ENCODE data around the gene IRS4. TPM values are rescaled to one million over a fixed set of nuclear protein-coding genes. Genes with fewer than 3 reads are reported as not detected.

The IRS4 gene
- total and polyA plus RNA-seq, 2 of the 8 experiments (the other 6 are each of a cell fraction or from before 2014, with no cell fraction given): 3.8 to 14.1 TPM

- no peak overlapping the region for H3K56ac ChIP-seq (replicated peaks; ENCODE audit: insufficient read length, low read depth, low read length)
- no peak overlapping the region for H2AFZ ChIP-seq (ENCODE audit: low read length)
- ChIA-PET CTCF (ENCODE audit: partially characterized antibody) (no interaction called here), POLR2A (ENCODE audit: partially characterized antibody) (interaction anchor here (1.2 kb wide), 1 partner anchor 10 kb away, joined by 3 read pairs; no protein-coding TSS in a partner anchor)
- H3K9ac ChIP-seq (replicated peaks in 1 of 4; ENCODE audit: extremely low read depth in 1 of 4, low read depth in 3 of 4, low read length in 3 of 4): no peak overlapping the region
- H3K4me2 ChIP-seq (ENCODE audit: insufficient read depth in 1 of 2, low read depth in 2 of 2, low read length in 2 of 2): peak overlapping the region; percentile 59 to 84
- H2AK5ac ChIP-seq (ENCODE audit: low read depth, low read length): no peak overlapping the region
- no peak overlapping the region for H2BK120ac ChIP-seq (replicated peaks; ENCODE audit: low read depth, low read length)
- H3K4ac ChIP-seq (replicated peaks; ENCODE audit: insufficient read length, low read depth, low read length): no peak overlapping the region
- H3K9me3 ChIP-seq (ENCODE audit: insufficient read depth in 2 of 2, low read depth in 1 of 2, low read length in 1 of 2): peaks cover 0 to 15% of the 10 kb centered on the region in 2 experiments; a peak in 2 of 4 replicates
- H2BK15ac ChIP-seq (ENCODE audit: low read length): no peak overlapping the region
- peak overlapping the region; percentile 19; the same call in 1 of the 2 replicates for H2BK12ac ChIP-seq (ENCODE audit: low read depth, low read length)
- peaks cover 0 to 31% (median 20%) of the 10 kb centered on the region in 4 experiments; a peak in 6 of 7 replicates for H3K27me3 ChIP-seq (replicated peaks in 1 of 4; ENCODE audit: control insufficient read depth in 3 of 4, extremely low read depth in 1 of 4, insufficient read depth in 3 of 4, low read length in 3 of 4)
- no peak overlapping the region for H2BK5ac ChIP-seq (ENCODE audit: low read depth, low read length)
- peaks cover 1 to 17% (median 5%) of the 10 kb centered on the region in 4 experiments; a peak in 5 of 7 replicates for H3K4me1 ChIP-seq (replicated peaks in 1 of 4; ENCODE audit: control insufficient read depth in 3 of 4, insufficient read depth in 4 of 4, low read length in 3 of 4)
- H2BK20ac ChIP-seq (ENCODE audit: low read length): no peak overlapping the region
- H3K79me2 ChIP-seq (ENCODE audit: control insufficient read depth in 1 of 2, insufficient read depth in 2 of 2, low read length in 2 of 2): peaks cover 0 to 7% of the 10 kb centered on the region in 2 experiments; a peak in 2 of 4 replicates
- H3K14ac ChIP-seq (ENCODE audit: insufficient read length): no peak overlapping the region
- H3K23me2 ChIP-seq (ENCODE audit: low read depth, low read length): peaks cover 8% of the 10 kb centered on the region
- no peak overlapping the region for H4K8ac ChIP-seq (ENCODE audit: extremely low read depth, insufficient read depth, low read length)
- H4K20me1 ChIP-seq (replicated peaks in 1 of 2; ENCODE audit: control insufficient read depth in 1 of 2, insufficient read depth in 2 of 2, low read length in 2 of 2): peaks cover 0 to 1% of the 10 kb centered on the region in 2 experiments
- H4K5ac ChIP-seq (ENCODE audit: insufficient read length, low read depth, low read length): no peak overlapping the region
- no peak overlapping the region for H3K18ac ChIP-seq (ENCODE audit: extremely low read depth, low read length)
- FAIRE-seq: peak; percentile 74
- peaks cover 0 to 7% (median 0%) of the 10 kb centered on the region in 4 experiments; a peak in 2 of 8 replicates for H3K36me3 ChIP-seq (ENCODE audit: control insufficient read depth in 2 of 4, insufficient read depth in 4 of 4, low read length in 3 of 4)
- no peak overlapping the region for H4K91ac ChIP-seq (replicated peaks; ENCODE audit: insufficient read length, low read length)
- no peak overlapping the region for H3K27ac ChIP-seq (ENCODE audit: low read depth, low read length)
- 16% methylated on average over 2 of the region's 2 CpGs; no CpG with 5 or more reads in 1 of the 2 experiments for WGBS, 2 experiments (ENCODE audit: extremely low coverage in 1 of 2, insufficient coverage in 1 of 2, insufficient read length in 1 of 2, insufficient replicate concordance in 2 of 2, low coverage in 1 of 2, low lambda C conversion rate in 2 of 2, missing lambda C conversion rate in 1 of 2)
- H3K4me3 ChIP-seq (ENCODE audit: extremely low read depth in 1 of 4, insufficient read depth in 2 of 4, low read depth in 3 of 4, low read length in 4 of 4): peak overlapping the region; percentile 10 to 65 (median 28); a peak in 4 of 8 replicates
- no peak for DNase-seq (ENCODE audit: low read depth in 1 of 2, low spot score in 2 of 2)
- H3K79me1 ChIP-seq (ENCODE audit: low read depth, low read length): no peaks in the 10 kb centered on the region
- TF ChIP-seq CTCF (IDR thresholded peaks at IDR 0.05; ENCODE audit: control extremely low read depth in 1 of 3, insufficient read depth in 1 of 3, low read depth in 1 of 3, low read length in 3 of 3): no peak
- TF ChIP-seq POLR2A (IDR thresholded peaks at IDR 0.05; ENCODE audit: control extremely low read depth in 1 of 2, low read depth in 2 of 2, low read length in 2 of 2): no peak
- no peak for TF ChIP-seq TBP (IDR thresholded peaks at IDR 0.05; ENCODE audit: low read depth, low read length)
- no peak for TF ChIP-seq RXRA (IDR thresholded peaks at IDR 0.05; ENCODE audit: insufficient read depth, low read depth, low read length)
- no peak for TF ChIP-seq SAP30 (IDR thresholded peaks at IDR 0.05; ENCODE audit: insufficient read depth, insufficient replicate concordance, low read length)
- no peak for TF ChIP-seq KDM5A (IDR thresholded peaks at IDR 0.05; ENCODE audit: low read length)
- no peak for TF ChIP-seq USF2 (IDR thresholded peaks at IDR 0.05; ENCODE audit: low read length)
- no peak overlapping the region for H3K23ac ChIP-seq (ENCODE audit: insufficient read length)
Measured at GRCh38 chrX:108731153-108731552, 5.2 kb downstream of the IRS4 start.

Measured in H1 (cell line).